Endothelial cell (in vitro differentiated cells): ENCODE results near the gene SPO11. TPM values are rescaled to one million over a fixed set of nuclear protein-coding genes. Genes with fewer than 3 reads are reported as not detected.
A peak's percentile ranks its signal among the peaks of the same experiment; 100 is the strongest.
"Not testable (repeated sequence)": the region's sequence is repeated elsewhere in the genome, so short reads cannot be mapped to it uniquely, and the experiment has no call there.

ENCODE experiments used
- DNase-seq: peaks from one replicate; pipeline ENCODE4 v3.0.0; 2021; ENCODE audit warnings: low spot score
- H3K27ac Mint-ChIP-seq: one replicate; pipeline ENCODE4 v1.8.0; 2021; ENCODE audit warnings: mixed read lengths, inconsistent platforms; ENCODE audit not compliant: unreplicated experiment
- H3K27me3 Mint-ChIP-seq: one replicate; pipeline ENCODE4 v1.8.0; 2021; ENCODE audit warnings: mild to moderate bottlenecking, moderate library complexity, mixed read lengths, inconsistent platforms; ENCODE audit not compliant: unreplicated experiment
- H3K36me3 Mint-ChIP-seq: one replicate; pipeline ENCODE4 v1.8.0; 2021; ENCODE audit warnings: mild to moderate bottlenecking, low read depth, mixed read lengths, inconsistent platforms; ENCODE audit not compliant: unreplicated experiment
- H3K4me1 Mint-ChIP-seq: one replicate; pipeline ENCODE4 v1.8.0; 2021; ENCODE audit warnings: mild to moderate bottlenecking, mixed read lengths, inconsistent platforms; ENCODE audit not compliant: unreplicated experiment
- H3K4me3 Mint-ChIP-seq: one replicate; pipeline ENCODE4 v1.8.0; 2021; ENCODE audit warnings: mild to moderate bottlenecking, mixed read lengths, inconsistent platforms; ENCODE audit not compliant: unreplicated experiment
- H3K9me3 Mint-ChIP-seq: one replicate; pipeline ENCODE4 v1.8.0; 2021; ENCODE audit warnings: mixed read lengths, inconsistent platforms; ENCODE audit not compliant: unreplicated experiment
- CTCF ChIP-seq: fragments of 200-600 bp; sonication (generic); IDR thresholded peaks from one replicate; pipeline ENCODE4 v1.5.0; 2021; ENCODE audit warnings: antibody characterized with exemption; ENCODE audit not compliant: unreplicated experiment
- total RNA-seq: library from RNA; stranded (reverse); fragmentation: NEBNext Ultra II Directional; extraction: Animal tissue kit (Norgen Biotek cat#: 25700); gene quantifications from one replicate; pipeline ENCODE4 v1.2.1, GENCODE V29; 2021; ENCODE audit not compliant: unreplicated experiment

The SPO11 gene
- total RNA-seq, 1 donor from 2014 or later, result not detected

- Mint-ChIP-seq H3K27me3 (peaks cover 4% of the 10 kb centered on the region), H3K4me3 (no peak overlapping the region), H3K27ac (no peak overlapping the region), H3K36me3 (peaks cover 4% of the 10 kb centered on the region), H3K4me1 (peaks cover 10% of the 10 kb centered on the region), H3K9me3 (no peaks in the 10 kb centered on the region)
- DNase-seq, result no peak
- TF ChIP-seq CTCF, result no peak
Measured at GRCh38 chr20:57347393-57347792, 17.8 kb downstream of the SPO11 start.

DNA sequence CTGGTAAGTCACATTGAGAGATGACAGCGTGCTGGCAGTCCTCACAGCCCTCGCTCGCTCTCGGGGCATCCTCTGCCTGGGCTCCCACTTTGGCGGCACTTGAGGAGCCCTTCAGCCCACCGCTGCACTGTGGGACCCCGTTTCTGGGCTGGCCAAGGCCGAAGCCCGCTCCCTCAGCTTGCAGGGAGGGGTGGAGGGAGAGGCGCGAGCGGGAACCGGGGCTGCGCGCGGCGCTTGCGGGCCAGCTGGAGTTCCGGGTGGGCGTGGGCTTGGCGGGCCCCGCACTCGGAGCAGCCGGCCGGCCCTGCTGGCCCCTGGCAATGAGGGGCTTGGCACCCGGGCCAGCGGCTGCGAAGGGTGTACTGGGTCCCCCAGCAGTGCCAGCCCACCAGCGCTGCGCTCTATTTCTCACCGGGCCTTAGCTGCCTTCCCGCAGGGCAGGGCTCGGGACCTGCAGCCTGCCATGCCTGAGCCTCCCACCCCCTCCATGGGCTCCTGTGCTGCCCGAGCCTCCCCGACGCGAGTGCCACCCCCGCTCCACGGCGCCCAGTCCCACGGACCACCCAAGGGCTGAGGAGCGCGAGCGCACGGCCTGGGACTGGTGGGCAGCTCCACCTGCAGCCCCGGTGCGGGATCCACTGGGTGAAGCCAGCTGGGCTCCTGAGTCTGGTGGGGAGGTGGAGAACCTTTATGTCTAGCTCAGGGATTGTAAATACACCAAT lies 18.8 kb downstream of the SPO11 start:
- H3K27me3 Mint-ChIP-seq, DNase-seq, H3K4me3 Mint-ChIP-seq, H3K9me3 Mint-ChIP-seq, H3K36me3 Mint-ChIP-seq, H3K27ac Mint-ChIP-seq: not testable (repeated sequence)
- peaks cover 11% of the 10 kb centered on the region for H3K4me1 Mint-ChIP-seq

- H3K36me3 Mint-ChIP-seq, H3K27me3 Mint-ChIP-seq, H3K27ac Mint-ChIP-seq, DNase-seq, H3K4me3 Mint-ChIP-seq, H3K9me3 Mint-ChIP-seq: not testable (repeated sequence)
- peaks cover 11% of the 10 kb centered on the region for H3K4me1 Mint-ChIP-seq
Measured at GRCh38 chr20:57348922-57349574, 19.4 kb downstream of the SPO11 start.

GRCh38 chr20:57350081-57350710 lies 20.6 kb downstream of the SPO11 start:
- DNase-seq, result no peak
- Mint-ChIP-seq H3K4me1 (peaks cover 11% of the 10 kb centered on the region), H3K9me3 (no peaks in the 10 kb centered on the region), H3K4me3 (peak overlapping the region; percentile 65), H3K27me3 (peaks cover 4% of the 10 kb centered on the region), H3K27ac (no peak overlapping the region), H3K36me3 (peaks cover 16% of the 10 kb centered on the region)
- no peak for TF ChIP-seq CTCF

GRCh38 chr20:57350726-57351041 lies 21.1 kb downstream of the SPO11 start:
- not testable (repeated sequence) for H3K27me3 Mint-ChIP-seq, DNase-seq, H3K27ac Mint-ChIP-seq, H3K9me3 Mint-ChIP-seq
- peaks cover 11% of the 10 kb centered on the region for H3K4me1 Mint-ChIP-seq
- peak overlapping the region; percentile 98 for H3K4me3 Mint-ChIP-seq
- peaks cover 16% of the 10 kb centered on the region for H3K36me3 Mint-ChIP-seq

- Mint-ChIP-seq H3K4me1 (peaks cover 11% of the 10 kb centered on the region), H3K36me3 (peaks cover 17% of the 10 kb centered on the region), H3K27me3 (peaks cover 4% of the 10 kb centered on the region), H3K27ac (peak within 1 kb of the TSS; percentile 92), H3K9me3 (no peaks in the 10 kb centered on the region), H3K4me3 (peak within 1 kb of the TSS; percentile 98)
- peak; percentile 88 for DNase-seq
- no peak for TF ChIP-seq CTCF
Measured at GRCh38 chr20:57351042-57351783, 21.6 kb downstream of the SPO11 start, which contains the start of gene RAE1. TSS of gene RAE1 (plus strand) at chr20:57351255. CDS start at chr20:57354039, 2,784 bp downstream.
